Smooth muscle cell (in vitro differentiated cells): ENCODE results near the gene UTP3. TPM values are rescaled to one million over a fixed set of nuclear protein-coding genes. Genes with fewer than 3 reads are reported as not detected.

Experiments used
- DNase-seq: peaks from one replicate; lab custom pipeline; 2025; ENCODE audit not compliant: unreplicated experiment; lab: John Stamatoyannopoulos, UW
- H2AFZ ChIP-seq: fragments of 200-600 bp; sonication (generic); 2 replicates; pipeline ENCODE4 v1.6.0; 2016; ENCODE audit warnings: antibody characterized with exemption, low read depth, mild to moderate bottlenecking
- H3F3A ChIP-seq: fragments of 200-600 bp; sonication (generic); 2 replicates; pipeline ENCODE4 v1.6.0; 2017; ENCODE audit warnings: antibody characterized with exemption, low read depth
- H3K27ac ChIP-seq: fragments of 200-600 bp; sonication (generic); 2 replicates; pipeline ENCODE4 v1.5.1; 2016; ENCODE audit warnings: low read depth, mild to moderate bottlenecking
- H3K27me3 ChIP-seq: fragments of 200-600 bp; sonication (generic); 2 replicates; pipeline ENCODE4 v1.6.1; 2016; ENCODE audit warnings: low read depth, mild to moderate bottlenecking
- H3K36me3 ChIP-seq: fragments of 200-600 bp; sonication (generic); 2 replicates; pipeline ENCODE4 v1.5.1; 2016; ENCODE audit warnings: low read depth
- H3K4me1 ChIP-seq: fragments of 200-600 bp; sonication (generic); 2 replicates; pipeline ENCODE4 v1.5.1; 2016; ENCODE audit warnings: low read depth
- H3K4me2 ChIP-seq: fragments of 200-600 bp; sonication (generic); 2 replicates; pipeline ENCODE4 v1.6.0; 2016; ENCODE audit warnings: mild to moderate bottlenecking
- H3K4me3 ChIP-seq: fragments of 200-600 bp; sonication (generic); 2 replicates; pipeline ENCODE4 v1.5.1; 2016; ENCODE audit warnings: mild to moderate bottlenecking
- H3K79me2 ChIP-seq: fragments of 200-600 bp; sonication (generic); 2 replicates; pipeline ENCODE4 v1.6.0; 2016; ENCODE audit warnings: low read depth, mild to moderate bottlenecking
- H3K9ac ChIP-seq: fragments of 200-600 bp; sonication (generic); 2 replicates; pipeline ENCODE4 v1.6.0; 2016; ENCODE audit warnings: low read depth
- H3K9me3 ChIP-seq: fragments of 200-600 bp; sonication (generic); replicated peaks from 2 replicates; pipeline ENCODE4 v1.5.1; 2016; ENCODE audit warnings: low read depth
- H4K20me1 ChIP-seq: fragments of 200-600 bp; sonication (generic); 2 replicates; pipeline ENCODE4 v1.6.0; 2016; ENCODE audit warnings: low read depth
- CTCF ChIP-seq: fragments of 200-600 bp; sonication (generic); IDR thresholded peaks from 2 replicates; pipeline ENCODE4 v1.5.1; 2017; ENCODE audit warnings: borderline replicate concordance, mild to moderate bottlenecking, antibody characterized with exemption; ENCODE audit not compliant: insufficient read depth, poor library complexity, severe bottlenecking
- WGBS: methylation state at CpG from one replicate; pipeline ENCODE4 v1.1.7; 2016; ENCODE audit warnings: low lambda C conversion rate; 5-methylcytosine and 5-hydroxymethylcytosine counted together
- polyA plus RNA-seq: library from polyadenylated mRNA; unstranded; fragments of >200 nt; fragmentation: Nextera tagmentation; extraction: Ambion mirVana; gene quantifications from 2 replicates; pipeline ENCODE4 v1.2.1, GENCODE V29; 2016
- total RNA-seq: library from RNA; depleted of rRNA; stranded (reverse); fragments of >200 nt; gene quantifications from 2 replicates; pipeline ENCODE4 v1.2.3, GENCODE V29; 2014

UTP3 gene
- total and polyA plus RNA-seq, 2 experiments from 2014 or later: 11.8 to 15.2 TPM

- peaks cover 20% of the 10 kb centered on the region for H4K20me1 ChIP-seq
- H2AFZ ChIP-seq: peak overlapping the region; percentile 50
- DNase-seq: no peak
- peaks cover 17% of the 10 kb centered on the region for H3F3A ChIP-seq
- WGBS: 9% methylated on average over 7 of the region's 7 CpGs
- peaks cover 42% of the 10 kb centered on the region for H3K79me2 ChIP-seq
- no peak for TF ChIP-seq CTCF
- peak overlapping the region; percentile 71 for H3K4me3 ChIP-seq
- no peaks in the 10 kb centered on the region for H3K36me3 ChIP-seq
- H3K27me3 ChIP-seq: no peaks in the 10 kb centered on the region
- H3K27ac ChIP-seq: peak overlapping the region; percentile 94
- peak overlapping the region; percentile 90 for H3K4me2 ChIP-seq
- no peaks in the 10 kb centered on the region for H3K9me3 ChIP-seq
- H3K9ac ChIP-seq: peak overlapping the region; percentile 92
- H3K4me1 ChIP-seq: peaks cover 17% of the 10 kb centered on the region
These were observed 17.7 kb downstream of the UTP3 start for GRCh38 chr4:70706044-70706461.

- WGBS: 75% methylated on average over 1 of the region's 1 CpG
- TF ChIP-seq CTCF: no peak
- Histone ChIP-seq H3K4me2 (peak overlapping the region; percentile 90), H3K27me3 (no peaks in the 10 kb centered on the region), H3K27ac (peak overlapping the region; percentile 94), H2AFZ (peak overlapping the region; percentile 50), H4K20me1 (peaks cover 22% of the 10 kb centered on the region), H3K9ac (peak overlapping the region; percentile 92), H3K9me3 (no peaks in the 10 kb centered on the region), H3K79me2 (peaks cover 47% of the 10 kb centered on the region), H3F3A (peaks cover 17% of the 10 kb centered on the region), H3K4me3 (peak overlapping the region; percentile 71), H3K36me3 (no peaks in the 10 kb centered on the region), H3K4me1 (peaks cover 17% of the 10 kb centered on the region)
- DNase-seq: no peak
These were observed 18.2 kb downstream of the UTP3 start for GRCh38 chr4:70706516-70706915.

GRCh38 chr4:70709611-70710205 lies 21.4 kb downstream of the UTP3 start:
- H3K36me3 ChIP-seq: no peaks in the 10 kb centered on the region
- peaks cover 17% of the 10 kb centered on the region for H3F3A ChIP-seq
- H4K20me1 ChIP-seq: peaks cover 40% of the 10 kb centered on the region
- peaks cover 71% of the 10 kb centered on the region for H3K79me2 ChIP-seq
- peaks cover 17% of the 10 kb centered on the region for H3K4me1 ChIP-seq
- DNase-seq: no peak
- no peaks in the 10 kb centered on the region for H3K27me3 ChIP-seq
- H3K9me3 ChIP-seq: no peaks in the 10 kb centered on the region
- H3K27ac ChIP-seq: no peak overlapping the region
- no peak overlapping the region for H3K4me2 ChIP-seq
- no peak overlapping the region for H2AFZ ChIP-seq
- WGBS: 90% methylated on average over 7 of the region's 7 CpGs
- no peak for TF ChIP-seq CTCF
- H3K9ac ChIP-seq: no peak overlapping the region
- no peak overlapping the region for H3K4me3 ChIP-seq

- Histone ChIP-seq H3K27me3 (no peaks in the 10 kb centered on the region), H3F3A (peaks cover 12% of the 10 kb centered on the region), H3K4me2 (no peak overlapping the region), H3K4me3 (no peak overlapping the region), H3K36me3 (no peaks in the 10 kb centered on the region), H3K9me3 (no peaks in the 10 kb centered on the region), H4K20me1 (peaks cover 46% of the 10 kb centered on the region), H3K27ac (no peak overlapping the region), H3K79me2 (peaks cover 89% of the 10 kb centered on the region), H2AFZ (no peak overlapping the region), H3K9ac (no peak overlapping the region), H3K4me1 (peaks cover 11% of the 10 kb centered on the region)
- no peak for TF ChIP-seq CTCF
- DNase-seq: no peak
- WGBS: 94% methylated on average over 3 of the region's 3 CpGs
These were observed 23.3 kb downstream of the UTP3 start for GRCh38 chr4:70711599-70711998.
